Smooth muscle cell (in vitro differentiated cells): ENCODE measurements around the gene NT5DC1. TPM values are rescaled to one million over a fixed set of nuclear protein-coding genes. Genes with fewer than 3 reads are reported as not detected.
A peak's percentile ranks its signal among the peaks of the same experiment; 100 is the strongest.

Experiments used
- DNase-seq: peaks from one replicate; lab custom pipeline; 2025; ENCODE audit not compliant: unreplicated experiment; lab: John Stamatoyannopoulos, UW
- H2AFZ ChIP-seq: fragments of 200-600 bp; sonication (generic); 2 replicates; pipeline ENCODE4 v1.6.0; 2016; ENCODE audit warnings: antibody characterized with exemption, low read depth, mild to moderate bottlenecking
- H3F3A ChIP-seq: fragments of 200-600 bp; sonication (generic); 2 replicates; pipeline ENCODE4 v1.6.0; 2017; ENCODE audit warnings: antibody characterized with exemption, low read depth
- H3K27ac ChIP-seq: fragments of 200-600 bp; sonication (generic); 2 replicates; pipeline ENCODE4 v1.5.1; 2016; ENCODE audit warnings: low read depth, mild to moderate bottlenecking
- H3K27me3 ChIP-seq: fragments of 200-600 bp; sonication (generic); 2 replicates; pipeline ENCODE4 v1.6.1; 2016; ENCODE audit warnings: low read depth, mild to moderate bottlenecking
- H3K36me3 ChIP-seq: fragments of 200-600 bp; sonication (generic); 2 replicates; pipeline ENCODE4 v1.5.1; 2016; ENCODE audit warnings: low read depth
- H3K4me1 ChIP-seq: fragments of 200-600 bp; sonication (generic); 2 replicates; pipeline ENCODE4 v1.5.1; 2016; ENCODE audit warnings: low read depth
- H3K4me2 ChIP-seq: fragments of 200-600 bp; sonication (generic); 2 replicates; pipeline ENCODE4 v1.6.0; 2016; ENCODE audit warnings: mild to moderate bottlenecking
- H3K4me3 ChIP-seq: fragments of 200-600 bp; sonication (generic); 2 replicates; pipeline ENCODE4 v1.5.1; 2016; ENCODE audit warnings: mild to moderate bottlenecking
- H3K79me2 ChIP-seq: fragments of 200-600 bp; sonication (generic); 2 replicates; pipeline ENCODE4 v1.6.0; 2016; ENCODE audit warnings: low read depth, mild to moderate bottlenecking
- H3K9ac ChIP-seq: fragments of 200-600 bp; sonication (generic); 2 replicates; pipeline ENCODE4 v1.6.0; 2016; ENCODE audit warnings: low read depth
- H3K9me3 ChIP-seq: fragments of 200-600 bp; sonication (generic); replicated peaks from 2 replicates; pipeline ENCODE4 v1.5.1; 2016; ENCODE audit warnings: low read depth
- H4K20me1 ChIP-seq: fragments of 200-600 bp; sonication (generic); 2 replicates; pipeline ENCODE4 v1.6.0; 2016; ENCODE audit warnings: low read depth
- CTCF ChIP-seq: fragments of 200-600 bp; sonication (generic); IDR thresholded peaks from 2 replicates; pipeline ENCODE4 v1.5.1; 2017; ENCODE audit warnings: borderline replicate concordance, mild to moderate bottlenecking, antibody characterized with exemption; ENCODE audit not compliant: insufficient read depth, poor library complexity, severe bottlenecking
- WGBS: methylation state at CpG from one replicate; pipeline ENCODE4 v1.1.7; 2016; ENCODE audit warnings: low lambda C conversion rate; 5-methylcytosine and 5-hydroxymethylcytosine counted together
- polyA plus RNA-seq: library from polyadenylated mRNA; unstranded; fragments of >200 nt; fragmentation: Nextera tagmentation; extraction: Ambion mirVana; gene quantifications from 2 replicates; pipeline ENCODE4 v1.2.1, GENCODE V29; 2016
- total RNA-seq: library from RNA; depleted of rRNA; stranded (reverse); fragments of >200 nt; gene quantifications from 2 replicates; pipeline ENCODE4 v1.2.3, GENCODE V29; 2014

NT5DC1 gene
- total and polyA plus RNA-seq, 2 experiments from 2014 or later = 3.7 to 23.9 TPM

DNA sequence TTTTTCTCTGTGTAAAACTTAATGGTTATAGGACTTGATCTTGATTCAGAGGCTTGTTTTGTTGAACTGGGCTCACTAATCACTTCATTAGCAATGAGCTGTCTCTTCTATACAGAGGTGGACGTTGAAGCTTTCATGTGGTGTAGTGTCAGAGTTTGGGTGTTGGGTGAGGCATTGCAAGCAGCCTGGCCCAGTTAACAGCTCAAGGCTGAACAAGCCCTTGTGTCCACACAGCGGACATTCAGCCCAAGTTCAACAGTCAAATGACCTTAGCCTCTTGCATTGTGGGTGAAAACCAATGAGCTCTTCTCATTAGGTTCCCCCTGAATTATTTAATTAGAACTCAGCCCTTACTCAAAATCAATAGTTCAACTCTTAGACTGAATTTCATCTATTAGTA lies 12.7 kb downstream of the NT5DC1 start:
- WGBS = 94% methylated on average over 2 of the region's 2 CpGs
- no peaks in the 10 kb centered on the region for H3F3A ChIP-seq
- DNase-seq = no peak
- no peaks in the 10 kb centered on the region for H3K9me3 ChIP-seq
- no peaks in the 10 kb centered on the region for H4K20me1 ChIP-seq
- no peak overlapping the region for H3K4me3 ChIP-seq
- no peak overlapping the region for H2AFZ ChIP-seq
- H3K4me2 ChIP-seq = no peak overlapping the region
- TF ChIP-seq CTCF = no peak
- H3K79me2 ChIP-seq = no peaks in the 10 kb centered on the region
- no peak overlapping the region for H3K9ac ChIP-seq
- H3K4me1 ChIP-seq = no peaks in the 10 kb centered on the region
- no peaks in the 10 kb centered on the region for H3K36me3 ChIP-seq
- H3K27ac ChIP-seq = no peak overlapping the region
- H3K27me3 ChIP-seq = no peaks in the 10 kb centered on the region

- Histone ChIP-seq H3K9ac (no peak overlapping the region), H3K27me3 (no peaks in the 10 kb centered on the region), H3K79me2 (no peaks in the 10 kb centered on the region), H3K4me1 (no peaks in the 10 kb centered on the region), H3K9me3 (no peaks in the 10 kb centered on the region), H4K20me1 (no peaks in the 10 kb centered on the region), H2AFZ (no peak overlapping the region), H3K4me2 (no peak overlapping the region), H3K4me3 (no peak overlapping the region), H3K36me3 (no peaks in the 10 kb centered on the region), H3F3A (no peaks in the 10 kb centered on the region), H3K27ac (no peak overlapping the region)
- DNase-seq = no peak
- peak; percentile 50 for TF ChIP-seq CTCF
- whole genome bisulfite sequencing = 79% methylated on average over 2 of the region's 2 CpGs
These were observed 15.1 kb downstream of the NT5DC1 start for GRCh38 chr6:116115781-116116180.

- DNase-seq = no peak
- H3K9ac ChIP-seq = no peak overlapping the region
- no peaks in the 10 kb centered on the region for H3K9me3 ChIP-seq
- H3K4me1 ChIP-seq = no peaks in the 10 kb centered on the region
- no peaks in the 10 kb centered on the region for H3F3A ChIP-seq
- no peak overlapping the region for H3K4me2 ChIP-seq
- no peaks in the 10 kb centered on the region for H3K27me3 ChIP-seq
- no peak overlapping the region for H3K27ac ChIP-seq
- H2AFZ ChIP-seq = no peak overlapping the region
- no peaks in the 10 kb centered on the region for H3K79me2 ChIP-seq
- H3K4me3 ChIP-seq = no peak overlapping the region
- no peaks in the 10 kb centered on the region for H3K36me3 ChIP-seq
- no peaks in the 10 kb centered on the region for H4K20me1 ChIP-seq
- no peak for TF ChIP-seq CTCF
These were observed 18.0 kb downstream of the NT5DC1 start for GRCh38 chr6:116118608-116119007.

- 100% methylated on average over 3 of the region's 3 CpGs for WGBS
- Histone ChIP-seq H3K4me1 (no peaks in the 10 kb centered on the region), H3K36me3 (no peaks in the 10 kb centered on the region), H3K79me2 (no peaks in the 10 kb centered on the region), H3K4me2 (no peak overlapping the region), H3K9me3 (no peaks in the 10 kb centered on the region), H4K20me1 (no peaks in the 10 kb centered on the region), H3K27me3 (no peaks in the 10 kb centered on the region), H3K9ac (no peak overlapping the region), H2AFZ (no peak overlapping the region), H3K27ac (no peak overlapping the region), H3F3A (no peaks in the 10 kb centered on the region), H3K4me3 (no peak overlapping the region)
- no peak for DNase-seq
- TF ChIP-seq CTCF = no peak
These were observed 19.8 kb downstream of the NT5DC1 start for GRCh38 chr6:116120430-116120829.
